GM18909 (cell line): ENCODE data around the gene RELN.

Source experiments
- ATAC-seq: cut with Tn5 transposase; IDR thresholded peaks from one replicate; pipeline ENCODE4 v1.9.1; 2021; ENCODE audit warnings: mild to moderate bottlenecking; ENCODE audit not compliant: unreplicated experiment, poor library complexity

RELN gene

GRCh38 chr7:103445228-103446048 is 544.0 kb downstream of the RELN start:
- ATAC-seq, result no peak

GRCh38 chr7:103439661-103440060 is 549.8 kb downstream of the RELN start:
- no peak for ATAC-seq

- no peak for ATAC-seq
These were observed 551.8 kb downstream of the RELN start for GRCh38 chr7:103437623-103438022.

DNA sequence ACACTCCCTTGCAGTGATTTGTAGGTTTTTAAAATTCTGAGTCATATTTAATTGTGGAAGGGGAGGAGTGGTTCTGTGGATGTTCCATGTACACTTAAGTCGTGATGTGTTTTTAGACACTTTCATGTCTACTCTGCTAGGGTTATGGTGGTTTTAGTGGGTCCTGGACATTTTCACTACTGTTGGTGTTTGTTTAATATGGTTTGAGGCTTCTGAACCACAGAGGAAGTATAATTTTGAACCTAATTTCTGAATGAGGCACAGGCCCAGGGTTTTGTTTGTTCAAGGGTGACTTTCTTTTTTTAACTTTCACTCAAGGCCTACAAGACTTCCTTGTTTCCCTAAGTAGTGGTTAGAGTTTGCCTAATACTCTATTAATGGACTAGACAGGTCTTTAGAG is 556.7 kb downstream of the RELN start:
- no peak for ATAC-seq

DNA sequence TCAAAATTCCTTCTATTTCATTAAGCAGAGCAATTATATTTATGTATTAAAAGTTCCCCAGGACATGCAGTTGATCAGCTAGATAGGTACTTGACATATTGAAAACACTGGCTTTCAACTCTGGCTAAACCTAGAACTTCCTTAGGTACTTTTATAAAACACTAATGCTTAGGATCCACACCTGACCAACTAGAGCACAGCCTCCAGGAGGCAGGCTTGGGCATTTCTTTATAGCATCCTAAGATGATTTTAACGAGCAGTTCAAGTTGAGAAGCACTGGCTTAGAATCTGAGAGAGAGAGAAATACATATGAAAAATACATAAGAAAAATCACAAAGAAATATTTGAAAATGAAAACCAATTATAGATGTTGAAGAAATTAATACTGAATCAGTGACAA is 564.3 kb downstream of the RELN start:
- ATAC-seq, result no peak

GRCh38 chr7:103423467-103424179 is 565.8 kb downstream of the RELN start:
- no peak for ATAC-seq
